HEK293 (cell line): Measurements from ENCODE around the gene FCAR.
"Not testable (repeated sequence)": the region's sequence is repeated elsewhere in the genome, so short reads cannot be mapped to it uniquely, and the experiment has no call there.

Experiments used
- CTCF ChIA-PET: fragments of 350-600 bp; formaldehyde crosslinking; extraction: SDS; loops from one replicate; lab custom pipeline; 2021; ENCODE audit warnings: antibody characterized with exemption; lab: Yijun Ruan, JAX
- POLR2A ChIA-PET: fragments of 300-600 bp; formaldehyde crosslinking; extraction: SDS; loops from one replicate; lab custom pipeline; 2020; ENCODE audit warnings: antibody characterized with exemption, inconsistent platforms; lab: Yijun Ruan, JAX
- H3K27ac ChIP-seq: fragments of 200-500 bp; sonication (Bioruptor generic); 2 replicates; pipeline ENCODE4 v1.5.1; 2014; ENCODE audit warnings: low read depth, low read length, control low read depth, inconsistent platforms; ENCODE audit errors: extremely low read depth
- H3K36me3 ChIP-seq, 2 experiments: fragments of 200-500 bp in 1 of 2; sonication (Bioruptor generic) in 1 of 2; 1 replicate in 1 of 2; 2 replicates in 1 of 2; pipeline ENCODE4 v1.5.1; 2014 to 2017; ENCODE audit warnings: inconsistent platforms in 2 of 2, low read length in 2 of 2; ENCODE audit not compliant: control insufficient read depth in 2 of 2, insufficient read depth in 1 of 2
- H3K4me1 ChIP-seq: fragments of 200-500 bp; sonication (Bioruptor generic); 2 replicates; pipeline ENCODE4 v1.5.1; 2014; ENCODE audit warnings: mild to moderate bottlenecking, low read length, inconsistent platforms; ENCODE audit not compliant: control insufficient read depth, insufficient read depth
- H3K4me3 ChIP-seq: 2 replicates; pipeline ENCODE4 v1.5.1; 2011; ENCODE audit warnings: low read depth, mild to moderate bottlenecking, control low read depth, low read length, moderate library complexity
- H3K9me3 ChIP-seq: fragments of 200-500 bp; sonication (Bioruptor generic); 2 replicates; pipeline ENCODE4 v1.5.1; 2014; ENCODE audit warnings: low read depth, low read length, inconsistent platforms; ENCODE audit not compliant: control insufficient read depth, insufficient read depth
- EGR2 ChIP-seq: fragments of 450-650 bp; formaldehyde crosslinking; IDR thresholded peaks from 2 replicates; pipeline ENCODE4 v1.5.1; 2016; ENCODE audit warnings: low read depth, missing biosample characterization, missing genetic modification characterization
- GLIS2 ChIP-seq: fragments of 450-650 bp; formaldehyde crosslinking; IDR thresholded peaks from 2 replicates; pipeline ENCODE4 v1.5.1; 2016; ENCODE audit warnings: missing biosample characterization, missing genetic modification characterization
- KLF1 ChIP-seq: fragments of 450-650 bp; formaldehyde crosslinking; IDR thresholded peaks from 2 replicates; pipeline ENCODE4 v1.5.1; 2016; ENCODE audit warnings: missing biosample characterization, missing genetic modification characterization
- OVOL3 ChIP-seq: fragments of 450-650 bp; formaldehyde crosslinking; IDR thresholded peaks from 2 replicates; pipeline ENCODE4 v1.5.1; 2016; ENCODE audit warnings: missing biosample characterization, missing genetic modification characterization
- SCRT1 ChIP-seq: fragments of 450-650 bp; formaldehyde crosslinking; IDR thresholded peaks from 2 replicates; pipeline ENCODE4 v1.5.1; 2016; ENCODE audit warnings: missing biosample characterization, missing genetic modification characterization, borderline replicate concordance
- ZBTB20 ChIP-seq: fragments of 450-650 bp; formaldehyde crosslinking; IDR thresholded peaks from 2 replicates; pipeline ENCODE4 v1.5.1; 2016; ENCODE audit warnings: missing biosample characterization, missing genetic modification characterization
- ZNF155 ChIP-seq: fragments of 450-650 bp; formaldehyde crosslinking; IDR thresholded peaks from 2 replicates; pipeline ENCODE4 v1.5.1; 2016; ENCODE audit warnings: missing biosample characterization, missing genetic modification characterization
- ZNF157 ChIP-seq: fragments of 450-650 bp; formaldehyde crosslinking; IDR thresholded peaks from 2 replicates; pipeline ENCODE4 v1.5.1; 2016; ENCODE audit warnings: missing biosample characterization, missing genetic modification characterization
- ZNF274 ChIP-seq, 2 experiments: fragments of 200-500 bp in 1 of 2; fragments of 450-650 bp in 1 of 2; sonication (Bioruptor generic) in 1 of 2; formaldehyde crosslinking in 1 of 2; IDR thresholded peaks; 2 replicates each; pipeline versions ENCODE4 v1.5.1 to v1.6.1; 2014 to 2016; ENCODE audit warnings: borderline replicate concordance in 1 of 2, inconsistent platforms in 1 of 2, low read length in 1 of 2, missing biosample characterization in 1 of 2, missing genetic modification characterization in 1 of 2
- ZNF354C ChIP-seq: fragments of 450-650 bp; formaldehyde crosslinking; IDR thresholded peaks from 2 replicates; pipeline ENCODE4 v1.5.1; 2016; ENCODE audit warnings: missing biosample characterization, missing genetic modification characterization, low read depth, borderline replicate concordance
- ZNF391 ChIP-seq: fragments of 450-650 bp; formaldehyde crosslinking; IDR thresholded peaks from 2 replicates; pipeline ENCODE4 v1.5.1; 2016; ENCODE audit warnings: low read depth, missing biosample characterization, missing genetic modification characterization, borderline replicate concordance
- ZNF555 ChIP-seq: fragments of 450-650 bp; formaldehyde crosslinking; conservative IDR thresholded peaks from 2 replicates; pipeline ENCODE4 v1.5.1; 2017; ENCODE audit warnings: missing biosample characterization, mild to moderate bottlenecking, missing genetic modification characterization, inconsistent platforms
- ZNF621 ChIP-seq: fragments of 450-650 bp; formaldehyde crosslinking; IDR thresholded peaks from 2 replicates; pipeline ENCODE4 v1.5.1; 2017; ENCODE audit warnings: missing biosample characterization, missing genetic modification characterization
- ZNF654 ChIP-seq: fragments of 450-650 bp; formaldehyde crosslinking; IDR thresholded peaks from 2 replicates; pipeline ENCODE4 v1.5.1; 2016; ENCODE audit warnings: low read depth, missing biosample characterization, missing genetic modification characterization
- ZNF664 ChIP-seq: fragments of 450-650 bp; formaldehyde crosslinking; IDR thresholded peaks from 2 replicates; pipeline ENCODE4 v1.5.1; 2016; ENCODE audit warnings: missing biosample characterization, missing genetic modification characterization
- TF ChIP-seq, protein P1 (sequence below): fragments of 450-650 bp; formaldehyde crosslinking; IDR thresholded peaks from 2 replicates; pipeline ENCODE4 v1.5.1; 2016; ENCODE audit warnings: missing biosample characterization, missing genetic modification characterization
- TF ChIP-seq, protein P2 (sequence below): fragments of 450-650 bp; formaldehyde crosslinking; IDR thresholded peaks from 2 replicates; pipeline ENCODE4 v1.5.1; 2017; ENCODE audit warnings: missing biosample characterization, missing genetic modification characterization
- TF ChIP-seq, protein P3 (sequence below): fragments of 450-650 bp; formaldehyde crosslinking; IDR thresholded peaks from 2 replicates; pipeline ENCODE4 v1.5.1; 2017; ENCODE audit warnings: missing biosample characterization, missing genetic modification characterization
- TF ChIP-seq, protein P4 (sequence below): IDR thresholded peaks from 2 replicates; pipeline ENCODE4 v1.6.1; 2011; ENCODE audit warnings: mild to moderate bottlenecking, low read depth, low read length, borderline replicate concordance

FCAR gene

DNA sequence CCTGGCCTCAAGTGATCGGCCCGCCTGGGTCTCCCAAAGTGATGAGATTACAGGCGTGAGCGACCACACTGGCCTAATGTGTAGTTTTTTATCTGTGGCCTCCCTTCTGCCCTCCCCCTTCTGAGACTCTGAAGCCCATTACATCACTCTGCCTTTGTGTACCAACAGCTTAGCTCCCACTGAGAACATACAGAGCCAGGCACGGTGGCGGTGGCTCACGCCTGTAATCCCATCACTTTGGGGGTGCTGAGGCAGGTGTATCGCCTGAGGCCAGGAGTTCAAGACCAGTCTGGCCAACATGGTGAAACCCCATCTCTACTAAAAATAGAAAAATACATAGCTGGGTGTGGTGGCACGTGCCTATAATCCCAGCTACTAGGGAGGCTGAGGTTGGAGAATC is 44.5 kb downstream of the FCAR start:
- Histone ChIP-seq H3K4me3 (no peak overlapping the region), H3K36me3 (no peaks in the 10 kb centered on the region)
- TF ChIP-seq, protein P1, sequence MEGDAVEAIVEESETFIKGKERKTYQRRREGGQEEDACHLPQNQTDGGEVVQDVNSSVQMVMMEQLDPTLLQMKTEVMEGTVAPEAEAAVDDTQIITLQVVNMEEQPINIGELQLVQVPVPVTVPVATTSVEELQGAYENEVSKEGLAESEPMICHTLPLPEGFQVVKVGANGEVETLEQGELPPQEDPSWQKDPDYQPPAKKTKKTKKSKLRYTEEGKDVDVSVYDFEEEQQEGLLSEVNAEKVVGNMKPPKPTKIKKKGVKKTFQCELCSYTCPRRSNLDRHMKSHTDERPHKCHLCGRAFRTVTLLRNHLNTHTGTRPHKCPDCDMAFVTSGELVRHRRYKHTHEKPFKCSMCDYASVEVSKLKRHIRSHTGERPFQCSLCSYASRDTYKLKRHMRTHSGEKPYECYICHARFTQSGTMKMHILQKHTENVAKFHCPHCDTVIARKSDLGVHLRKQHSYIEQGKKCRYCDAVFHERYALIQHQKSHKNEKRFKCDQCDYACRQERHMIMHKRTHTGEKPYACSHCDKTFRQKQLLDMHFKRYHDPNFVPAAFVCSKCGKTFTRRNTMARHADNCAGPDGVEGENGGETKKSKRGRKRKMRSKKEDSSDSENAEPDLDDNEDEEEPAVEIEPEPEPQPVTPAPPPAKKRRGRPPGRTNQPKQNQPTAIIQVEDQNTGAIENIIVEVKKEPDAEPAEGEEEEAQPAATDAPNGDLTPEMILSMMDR (tag by site-specific recombination) = no peak
- TF ChIP-seq ZNF157 = no peak
- no peak for TF ChIP-seq OVOL3
- TF ChIP-seq, protein P2, sequence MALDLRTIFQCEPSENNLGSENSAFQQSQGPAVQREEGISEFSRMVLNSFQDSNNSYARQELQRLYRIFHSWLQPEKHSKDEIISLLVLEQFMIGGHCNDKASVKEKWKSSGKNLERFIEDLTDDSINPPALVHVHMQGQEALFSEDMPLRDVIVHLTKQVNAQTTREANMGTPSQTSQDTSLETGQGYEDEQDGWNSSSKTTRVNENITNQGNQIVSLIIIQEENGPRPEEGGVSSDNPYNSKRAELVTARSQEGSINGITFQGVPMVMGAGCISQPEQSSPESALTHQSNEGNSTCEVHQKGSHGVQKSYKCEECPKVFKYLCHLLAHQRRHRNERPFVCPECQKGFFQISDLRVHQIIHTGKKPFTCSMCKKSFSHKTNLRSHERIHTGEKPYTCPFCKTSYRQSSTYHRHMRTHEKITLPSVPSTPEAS = no peak
- no peak for TF ChIP-seq EGR2
- no peak for TF ChIP-seq ZNF555
- TF ChIP-seq ZNF354C = no peak
- TF ChIP-seq KLF1 (tag by site-specific recombination) = no peak
- no peak for TF ChIP-seq ZNF621 (tag by site-specific recombination)
- TF ChIP-seq ZNF274 (IDR thresholded peaks at IDR 0.05; ENCODE audit: low read length) = no peak
- TF ChIP-seq ZNF274 (tag by site-specific recombination; IDR thresholded peaks at IDR 0.05; ENCODE audit: borderline replicate concordance) = no peak
- TF ChIP-seq, protein P3, sequence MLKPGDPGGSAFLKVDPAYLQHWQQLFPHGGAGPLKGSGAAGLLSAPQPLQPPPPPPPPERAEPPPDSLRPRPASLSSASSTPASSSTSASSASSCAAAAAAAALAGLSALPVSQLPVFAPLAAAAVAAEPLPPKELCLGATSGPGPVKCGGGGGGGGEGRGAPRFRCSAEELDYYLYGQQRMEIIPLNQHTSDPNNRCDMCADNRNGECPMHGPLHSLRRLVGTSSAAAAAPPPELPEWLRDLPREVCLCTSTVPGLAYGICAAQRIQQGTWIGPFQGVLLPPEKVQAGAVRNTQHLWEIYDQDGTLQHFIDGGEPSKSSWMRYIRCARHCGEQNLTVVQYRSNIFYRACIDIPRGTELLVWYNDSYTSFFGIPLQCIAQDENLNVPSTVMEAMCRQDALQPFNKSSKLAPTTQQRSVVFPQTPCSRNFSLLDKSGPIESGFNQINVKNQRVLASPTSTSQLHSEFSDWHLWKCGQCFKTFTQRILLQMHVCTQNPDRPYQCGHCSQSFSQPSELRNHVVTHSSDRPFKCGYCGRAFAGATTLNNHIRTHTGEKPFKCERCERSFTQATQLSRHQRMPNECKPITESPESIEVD (tag by site-specific recombination) = no peak
- no peak for TF ChIP-seq SCRT1 (tag by site-specific recombination)
- no peak for TF ChIP-seq ZNF664
- no peak for TF ChIP-seq ZNF391 (tag by site-specific recombination)
- no peak for TF ChIP-seq GLIS2
- TF ChIP-seq ZNF155 (tag by site-specific recombination) = no peak
- TF ChIP-seq, protein P4, sequence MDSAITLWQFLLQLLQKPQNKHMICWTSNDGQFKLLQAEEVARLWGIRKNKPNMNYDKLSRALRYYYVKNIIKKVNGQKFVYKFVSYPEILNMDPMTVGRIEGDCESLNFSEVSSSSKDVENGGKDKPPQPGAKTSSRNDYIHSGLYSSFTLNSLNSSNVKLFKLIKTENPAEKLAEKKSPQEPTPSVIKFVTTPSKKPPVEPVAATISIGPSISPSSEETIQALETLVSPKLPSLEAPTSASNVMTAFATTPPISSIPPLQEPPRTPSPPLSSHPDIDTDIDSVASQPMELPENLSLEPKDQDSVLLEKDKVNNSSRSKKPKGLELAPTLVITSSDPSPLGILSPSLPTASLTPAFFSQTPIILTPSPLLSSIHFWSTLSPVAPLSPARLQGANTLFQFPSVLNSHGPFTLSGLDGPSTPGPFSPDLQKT = no peak
- TF ChIP-seq ZBTB20 = no peak
- TF ChIP-seq, all 188 proteins: peak for 0
- Histone ChIP-seq H3K4me1 (no peaks in the 10 kb centered on the region), H3K27ac (no peak overlapping the region), H3K9me3 (no peaks in the 10 kb centered on the region)
- ChIA-PET POLR2A (interaction anchor here (0.6 kb wide), 1 partner anchor 37 kb away, joined by 3 read pairs; no protein-coding TSS in a partner anchor), CTCF (interaction anchor here (0.8 to 4.1 kb wide), 4 partner anchors 10 to 244 kb away, joined by 3 to 26 read pairs (median 8); no protein-coding TSS in a partner anchor)

DNA sequence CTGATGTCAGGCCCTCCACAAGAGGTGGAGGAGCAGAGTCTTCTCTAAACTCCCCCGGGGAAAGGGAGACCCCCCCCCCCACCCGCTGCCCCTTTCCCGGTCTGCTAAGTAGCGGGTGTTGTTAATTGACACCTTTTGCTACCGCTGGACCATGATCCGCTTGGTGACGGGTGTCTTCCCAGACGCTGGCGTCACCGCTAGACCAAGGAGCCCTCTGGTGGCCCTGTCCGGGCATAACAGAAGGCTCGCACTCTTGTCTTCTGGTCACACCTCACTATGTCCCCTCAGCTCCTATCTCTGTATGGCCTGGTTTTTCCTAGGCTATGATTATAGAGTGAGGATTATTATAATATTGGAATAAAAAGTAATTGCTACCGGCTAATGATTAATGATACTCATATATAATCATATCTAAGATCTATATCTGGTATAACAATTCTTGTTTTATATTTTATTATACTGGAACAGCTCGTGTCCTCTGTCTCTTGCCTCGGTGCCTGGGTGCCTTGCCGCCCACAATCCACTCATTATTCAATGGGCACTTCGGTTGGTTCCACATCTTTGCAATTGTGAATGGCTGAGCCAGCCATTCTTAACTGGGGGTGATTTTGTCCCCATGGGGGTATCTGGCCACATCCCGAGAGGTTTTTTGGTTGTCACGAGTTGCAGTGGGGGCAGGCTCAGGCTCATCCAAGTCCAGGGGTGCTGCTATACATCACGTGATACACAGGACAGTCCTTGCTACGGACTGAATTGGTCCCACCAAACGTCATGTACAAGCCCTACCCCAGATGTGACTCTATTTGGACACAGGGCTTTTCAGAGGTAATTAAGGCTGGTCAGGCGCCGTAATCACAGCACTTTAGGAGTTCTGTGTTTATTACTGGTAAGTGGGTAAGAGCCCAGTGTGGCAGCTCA is 45.9 kb downstream of the FCAR start:
- CTCF ChIA-PET = interaction anchor here (0.5 to 4.1 kb wide), 8 partner anchors 8 to 1530 kb away, joined by 3 to 26 read pairs (median 3); no protein-coding TSS in a partner anchor
- POLR2A ChIA-PET, H3K36me3 ChIP-seq: not testable (repeated sequence)
- TF ChIP-seq ZNF654 (tag by site-specific recombination) = peak; percentile 23; the same call in 1 of the 2 replicates
- TF ChIP-seq, all 188 proteins: peak for 1; not testable (repeated sequence) for 187
- not testable (repeated sequence) for H3K27ac ChIP-seq, H3K4me3 ChIP-seq, H3K9me3 ChIP-seq, H3K4me1 ChIP-seq
